Measurements from ENCODE around the gene CPN2. TPM values are rescaled to one million over a fixed set of nuclear protein-coding genes. Genes with fewer than 3 reads are reported as not detected.

CPN2 gene
- total RNA-seq, 2 donors from 2014 or later: 0.15 TPM; not detected in 1

GRCh38 chr3:194375473-194376240 is 24.5 kb upstream of the CPN2 start:
- no peaks in the 10 kb centered on the region for H3K36me3 ChIP-seq
- no peak overlapping the region for H3K27ac ChIP-seq
- no peak for TF ChIP-seq CTCF (IDR thresholded peaks at IDR 0.05)
- DNase-seq: no peak
- no peak overlapping the region for H3K4me3 ChIP-seq
- no peaks in the 10 kb centered on the region for H3K9me3 ChIP-seq
- H3K27me3 ChIP-seq: no peaks in the 10 kb centered on the region
- no peaks in the 10 kb centered on the region for H3K4me1 ChIP-seq
- H3K9ac ChIP-seq (ENCODE audit: low read depth in 2 of 2, low read length in 2 of 2): no peak overlapping the region
- intact Hi-C loops (cut with DNase I): no loop called here

DNA sequence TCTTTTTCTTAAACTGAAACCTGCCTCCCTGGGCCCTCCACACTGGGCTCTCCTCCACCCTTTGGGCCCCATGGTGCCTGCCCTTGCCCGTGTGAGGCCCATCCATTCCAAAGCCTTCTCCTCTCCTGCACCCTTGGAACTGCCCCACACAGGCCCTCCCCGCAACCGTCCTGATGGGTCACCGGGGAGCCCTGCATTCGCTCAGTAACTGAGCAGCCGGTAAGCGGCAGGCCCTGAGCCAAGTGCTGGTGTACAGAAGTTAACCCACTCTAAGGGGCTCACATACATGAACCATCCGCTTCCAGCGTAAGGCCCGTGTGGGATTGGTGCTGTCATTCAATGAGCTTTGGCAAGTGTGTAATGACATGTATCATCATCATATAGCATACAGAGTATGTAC is 23.8 kb upstream of the CPN2 start:
- intact Hi-C loops (cut with DNase I): no loop called here
- H3K27ac ChIP-seq: no peak overlapping the region
- no peak for DNase-seq
- H3K9ac ChIP-seq (ENCODE audit: low read depth in 2 of 2, low read length in 2 of 2): no peak overlapping the region
- H3K36me3 ChIP-seq: no peaks in the 10 kb centered on the region
- H3K27me3 ChIP-seq: no peaks in the 10 kb centered on the region
- no peak for TF ChIP-seq CTCF (IDR thresholded peaks at IDR 0.05)
- no peaks in the 10 kb centered on the region for H3K9me3 ChIP-seq
- H3K4me1 ChIP-seq: no peaks in the 10 kb centered on the region
- no peak overlapping the region for H3K4me3 ChIP-seq

- H3K36me3 ChIP-seq: no peaks in the 10 kb centered on the region
- H3K9me3 ChIP-seq: no peaks in the 10 kb centered on the region
- H3K27me3 ChIP-seq: no peaks in the 10 kb centered on the region
- H3K27ac ChIP-seq: no peak overlapping the region
- H3K9ac ChIP-seq (ENCODE audit: low read depth in 2 of 2, low read length in 2 of 2): no peak overlapping the region
- no peak overlapping the region for H3K4me3 ChIP-seq
- H3K4me1 ChIP-seq: no peaks in the 10 kb centered on the region
- no peak for DNase-seq
- intact Hi-C loops (cut with DNase I): no loop called here
- no peak for TF ChIP-seq CTCF (IDR thresholded peaks at IDR 0.05)
Observed at GRCh38 chr3:194373899-194374298, 22.8 kb upstream of the CPN2 start.

DNA sequence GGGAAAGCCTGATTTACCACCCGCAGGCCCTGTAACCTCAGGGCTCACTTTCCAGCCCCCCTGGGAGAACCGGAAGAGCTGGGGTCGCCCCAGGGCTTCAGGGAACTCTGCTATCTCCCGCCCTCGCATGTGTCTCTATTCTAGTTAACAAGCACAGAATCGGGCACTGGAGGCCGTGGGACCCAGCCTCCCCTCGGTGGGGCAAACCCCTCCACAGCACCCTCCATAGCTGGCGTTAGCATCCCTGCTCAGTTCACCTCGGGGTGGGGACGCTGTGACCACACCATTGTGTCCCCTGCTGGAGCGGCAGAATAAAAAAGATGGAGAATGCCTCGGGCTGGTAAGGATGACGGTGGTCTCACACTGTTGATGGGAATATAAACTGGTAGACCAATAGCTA is 21.9 kb upstream of the CPN2 start:
- Histone ChIP-seq H3K9ac (ENCODE audit: low read depth in 2 of 2, low read length in 2 of 2) (no peak overlapping the region), H3K27ac (no peak overlapping the region), H3K36me3 (no peaks in the 10 kb centered on the region), H3K27me3 (no peaks in the 10 kb centered on the region), H3K9me3 (no peaks in the 10 kb centered on the region), H3K4me1 (no peaks in the 10 kb centered on the region), H3K4me3 (no peak overlapping the region)
- intact Hi-C loops (cut with DNase I): no loop called here
- DNase-seq: no peak
- TF ChIP-seq CTCF (IDR thresholded peaks at IDR 0.05): no peak

DNA sequence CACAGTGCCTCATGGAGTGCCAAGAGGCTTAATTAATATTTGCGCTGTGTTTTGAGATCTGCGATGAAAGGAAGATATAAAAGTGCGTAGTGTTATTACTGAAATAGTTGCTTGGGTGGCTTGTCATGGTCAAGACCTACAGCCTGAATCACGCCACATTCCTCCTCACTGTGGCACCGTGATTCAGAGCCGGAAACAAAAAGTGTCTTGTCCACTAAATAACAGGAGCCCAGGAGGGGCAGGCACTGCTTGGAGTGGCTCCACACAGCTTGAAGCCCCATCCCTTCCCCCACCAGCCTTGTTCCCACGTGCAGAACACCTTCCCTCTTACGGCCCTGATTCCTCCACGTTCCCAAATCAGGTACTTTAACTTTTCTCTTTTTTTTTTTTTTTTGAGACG is 19.6 kb upstream of the CPN2 start:
- H3K9me3 ChIP-seq: no peaks in the 10 kb centered on the region
- no peaks in the 10 kb centered on the region for H3K4me1 ChIP-seq
- intact Hi-C loops (cut with DNase I): no loop called here
- no peaks in the 10 kb centered on the region for H3K27me3 ChIP-seq
- no peak for TF ChIP-seq CTCF (IDR thresholded peaks at IDR 0.05)
- no peaks in the 10 kb centered on the region for H3K36me3 ChIP-seq
- H3K9ac ChIP-seq (ENCODE audit: low read depth in 2 of 2, low read length in 2 of 2): no peak overlapping the region
- H3K4me3 ChIP-seq: no peak overlapping the region
- no peak overlapping the region for H3K27ac ChIP-seq
- no peak for DNase-seq

Data from colonic mucosa (tissue), 4 donors.